ENCODE measurements around the gene RFC4.
A peak's percentile ranks its signal among the peaks of the same experiment; 100 is the strongest.
"Not testable (repeated sequence)": the region's sequence is repeated elsewhere in the genome, so short reads cannot be mapped to it uniquely, and the experiment has no call there.

The RFC4 gene

GRCh38 chr3:186825294-186825821, 19.1 kb upstream of the RFC4 start:
- H3K4me3 ChIP-seq (ENCODE audit: control insufficient read depth in 1 of 7, extremely low read depth in 1 of 7, insufficient read depth in 4 of 7, low read depth in 2 of 7, low read length in 6 of 7) = peak overlapping the region in 3 of 7 experiments; percentile 26 to 56 (median 48)
- 3% methylated on average over 21 of the region's 23 CpGs for whole genome bisulfite sequencing (ENCODE audit: insufficient coverage)
- H3K9me3 ChIP-seq (ENCODE audit: control extremely low read depth in 1 of 5, control insufficient read depth in 4 of 5, insufficient read depth in 2 of 5, low read depth in 1 of 5, low read length in 4 of 5) = no peaks in the 10 kb centered on the region
- POLR2A ChIA-PET = interaction anchor here (0.6 kb wide), 1 partner anchor 41 kb away, joined by 6 read pairs; no protein-coding TSS in a partner anchor
- no peak overlapping the region for H3K27ac ChIP-seq (ENCODE audit: insufficient read depth in 1 of 2, low read depth in 1 of 2, low read length in 2 of 2, poor library complexity in 1 of 2, severe bottlenecking in 2 of 2)
- H3K27me3 ChIP-seq (replicated peaks in 2 of 5; ENCODE audit: control insufficient read depth in 4 of 5, insufficient read depth in 5 of 5, low read length in 4 of 5) = peaks cover 14 to 59% (median 37%) of the 10 kb centered on the region in 5 experiments
- H3K36me3 ChIP-seq (ENCODE audit: control insufficient read depth in 4 of 4, insufficient read depth in 4 of 4, low read length in 3 of 4) = no peaks in the 10 kb centered on the region
- CTCF ChIA-PET = interaction anchor here (1.2 to 1.7 kb wide), 3 partner anchors 11 to 210 kb away, joined by 3 to 12 read pairs (median 4); partner anchors contain the start of gene RFC4
- H3K4me1 ChIP-seq (ENCODE audit: control extremely low read depth in 1 of 4, control insufficient read depth in 4 of 4, insufficient read depth in 4 of 4, low read length in 3 of 4) = peaks cover 0 to 30% (median 28%) of the 10 kb centered on the region in 4 experiments
- DNase-seq = peak; percentile 35 to 68 (median 61)

DNA sequence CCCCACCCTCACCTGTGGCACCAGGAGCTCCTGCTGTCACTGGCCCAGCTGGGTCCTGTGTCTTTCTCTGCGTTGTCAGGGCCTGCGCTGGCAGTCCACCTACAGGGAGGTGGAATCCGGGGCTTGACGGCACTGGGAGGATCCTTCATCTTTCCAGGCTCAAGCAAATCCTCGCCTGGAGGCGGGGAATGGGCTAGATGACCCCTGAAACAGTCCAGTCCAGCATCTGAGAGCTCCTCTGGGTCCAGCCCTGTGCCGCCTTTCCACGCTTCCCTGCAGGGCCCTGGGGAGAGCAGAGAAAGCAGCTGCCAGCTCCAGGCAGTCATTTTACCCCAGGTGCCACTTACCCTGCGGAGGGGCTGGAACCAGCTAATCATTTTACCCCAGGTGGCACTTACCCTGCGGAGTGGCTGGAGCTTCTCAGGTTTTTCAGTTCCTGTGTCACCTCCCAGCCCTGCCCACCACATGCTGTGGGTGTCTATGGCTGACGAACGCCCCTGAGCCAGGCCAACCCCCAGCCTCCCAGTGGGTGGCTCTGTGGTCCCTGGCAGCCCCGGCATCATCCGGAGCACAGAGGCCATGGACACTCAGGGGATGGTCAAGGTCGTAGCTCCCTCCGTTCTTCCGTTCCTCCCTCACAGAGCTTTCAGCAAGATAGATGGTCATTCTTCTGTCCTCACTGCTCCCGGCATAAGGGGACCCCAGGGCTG, 18.3 kb upstream of the RFC4 start:
- Histone ChIP-seq H3K4me3 (ENCODE audit: control insufficient read depth in 1 of 7, extremely low read depth in 1 of 7, insufficient read depth in 4 of 7, low read depth in 2 of 7, low read length in 6 of 7) (no peak overlapping the region), H3K4me1 (ENCODE audit: control extremely low read depth in 1 of 4, control insufficient read depth in 4 of 4, insufficient read depth in 4 of 4, low read length in 3 of 4) (peaks cover 0 to 30% (median 28%) of the 10 kb centered on the region in 4 experiments), H3K27ac (ENCODE audit: insufficient read depth in 1 of 2, low read depth in 1 of 2, low read length in 2 of 2, poor library complexity in 1 of 2, severe bottlenecking in 2 of 2) (no peak overlapping the region), H3K9me3 (ENCODE audit: control extremely low read depth in 1 of 5, control insufficient read depth in 4 of 5, insufficient read depth in 2 of 5, low read depth in 1 of 5, low read length in 4 of 5) (no peaks in the 10 kb centered on the region), H3K36me3 (ENCODE audit: control insufficient read depth in 4 of 4, insufficient read depth in 4 of 4, low read length in 3 of 4) (no peaks in the 10 kb centered on the region), H3K27me3 (replicated peaks in 2 of 5; ENCODE audit: control insufficient read depth in 4 of 5, insufficient read depth in 5 of 5, low read length in 4 of 5) (peaks cover 7 to 51% (median 30%) of the 10 kb centered on the region in 5 experiments)
- no peak for DNase-seq
- WGBS (ENCODE audit: insufficient coverage) = 68% methylated on average over 16 of the region's 18 CpGs
- ChIA-PET POLR2A (interaction anchor here (1.0 kb wide), 1 partner anchor 41 kb away, joined by 4 read pairs; the partner anchor contains the start of gene EIF4A2), CTCF (interaction anchor here (0.8 to 1.7 kb wide), 6 partner anchors 10 to 235 kb away, joined by 3 to 12 read pairs (median 4); partner anchors contain the start of gene RFC4)

DNA sequence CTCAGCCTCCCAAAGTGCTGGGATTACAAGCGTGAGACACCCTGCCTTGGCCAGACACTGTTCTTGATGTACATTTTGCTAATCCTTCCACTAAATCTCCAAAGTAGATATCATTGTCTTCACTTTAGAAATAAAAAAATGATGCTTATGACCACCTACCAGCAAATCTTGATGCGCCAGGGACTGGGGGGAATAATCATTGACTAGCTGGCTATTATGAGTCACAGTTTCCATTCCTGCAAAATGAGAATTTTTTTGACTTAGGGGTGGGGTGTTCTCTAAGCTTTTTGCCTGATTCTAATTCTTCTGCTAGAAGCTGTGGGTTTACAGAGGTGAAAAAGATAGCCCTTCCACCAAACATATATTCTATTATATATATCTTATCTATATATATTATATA, 17.1 kb upstream of the RFC4 start:
- POLR2A ChIA-PET = no interaction called here
- CTCF ChIA-PET = interaction anchor here (7.0 kb wide), 1 partner anchor 208 kb away, joined by 78 read pairs; the partner anchor contains the start of gene AHSG
- WGBS (ENCODE audit: insufficient coverage) = no CpG with 5 or more reads among the region's 2 CpGs

GRCh38 chr3:186822388-186822759, 16.1 kb upstream of the RFC4 start:
- H3K9me3 ChIP-seq (ENCODE audit: control extremely low read depth in 1 of 5, control insufficient read depth in 4 of 5, insufficient read depth in 2 of 5, low read depth in 1 of 5, low read length in 4 of 5); H3K36me3 ChIP-seq (ENCODE audit: control insufficient read depth in 4 of 4, insufficient read depth in 4 of 4, low read length in 3 of 4); H3K27ac ChIP-seq (ENCODE audit: insufficient read depth in 1 of 2, low read depth in 1 of 2, low read length in 2 of 2, poor library complexity in 1 of 2, severe bottlenecking in 2 of 2); DNase-seq; H3K4me3 ChIP-seq (ENCODE audit: control insufficient read depth in 1 of 7, extremely low read depth in 1 of 7, insufficient read depth in 4 of 7, low read depth in 2 of 7, low read length in 6 of 7); POLR2A ChIA-PET: not testable (repeated sequence)
- CTCF ChIA-PET = interaction anchor here (1.1 to 7.0 kb wide), 9 partner anchors 9 to 839 kb away, joined by 3 to 78 read pairs (median 4); partner anchors contain the start of gene AHSG
- Histone ChIP-seq H3K4me1 (ENCODE audit: control extremely low read depth in 1 of 4, control insufficient read depth in 4 of 4, insufficient read depth in 4 of 4, low read length in 3 of 4) (peaks cover 0 to 27% (median 23%) of the 10 kb centered on the region in 4 experiments), H3K27me3 (replicated peaks in 2 of 5; ENCODE audit: control insufficient read depth in 4 of 5, insufficient read depth in 5 of 5, low read length in 4 of 5) (peaks cover 4 to 33% (median 17%) of the 10 kb centered on the region in 5 experiments)
- no CpG with 5 or more reads among the region's 1 CpG for WGBS (ENCODE audit: insufficient coverage)

More for the DNA sequence above, 17.1 kb upstream of the RFC4 start:
- H3K27ac ChIP-seq (ENCODE audit: insufficient read depth in 1 of 2, low read depth in 1 of 2, low read length in 2 of 2, poor library complexity in 1 of 2, severe bottlenecking in 2 of 2) = no peak overlapping the region
- H3K27me3 ChIP-seq (replicated peaks in 2 of 5; ENCODE audit: control insufficient read depth in 4 of 5, insufficient read depth in 5 of 5, low read length in 4 of 5) = peaks cover 6 to 40% (median 19%) of the 10 kb centered on the region in 5 experiments
- H3K36me3 ChIP-seq (ENCODE audit: control insufficient read depth in 4 of 4, insufficient read depth in 4 of 4, low read length in 3 of 4) = no peaks in the 10 kb centered on the region
- H3K4me1 ChIP-seq (ENCODE audit: control extremely low read depth in 1 of 4, control insufficient read depth in 4 of 4, insufficient read depth in 4 of 4, low read length in 3 of 4) = peaks cover 0 to 30% (median 28%) of the 10 kb centered on the region in 4 experiments
- H3K4me3 ChIP-seq (ENCODE audit: control insufficient read depth in 1 of 7, extremely low read depth in 1 of 7, insufficient read depth in 4 of 7, low read depth in 2 of 7, low read length in 6 of 7) = no peak overlapping the region
- peak in 1 of 3 donors; percentile 22 for DNase-seq
- H3K9me3 ChIP-seq (ENCODE audit: control extremely low read depth in 1 of 5, control insufficient read depth in 4 of 5, insufficient read depth in 2 of 5, low read depth in 1 of 5, low read length in 4 of 5) = no peaks in the 10 kb centered on the region

GRCh38 chr3:186821429-186822387, 15.4 kb upstream of the RFC4 start:
- peak; percentile 64 to 79 (median 67) for DNase-seq
- POLR2A ChIA-PET = interaction anchor here (0.7 kb wide), 1 partner anchor 14 kb away, joined by 4 read pairs; no protein-coding TSS in a partner anchor
- WGBS (ENCODE audit: insufficient coverage) = 57% methylated on average over 9 of the region's 11 CpGs

GRCh38 chr3:186818956-186819355, 12.7 kb upstream of the RFC4 start:
- 100% methylated on average over 1 of the region's 1 CpG for WGBS (ENCODE audit: insufficient coverage)
- no peak for DNase-seq
- no peak overlapping the region for H3K4me3 ChIP-seq (ENCODE audit: control insufficient read depth in 1 of 7, extremely low read depth in 1 of 7, insufficient read depth in 4 of 7, low read depth in 2 of 7, low read length in 6 of 7)
- POLR2A ChIA-PET = interaction anchor here (1.5 kb wide), 1 partner anchor 35 kb away, joined by 6 read pairs; the partner anchor contains the start of gene EIF4A2
- H3K36me3 ChIP-seq (ENCODE audit: control insufficient read depth in 4 of 4, insufficient read depth in 4 of 4, low read length in 3 of 4) = no peaks in the 10 kb centered on the region
- peaks cover 0 to 13% (median 3%) of the 10 kb centered on the region in 4 experiments for H3K4me1 ChIP-seq (ENCODE audit: control extremely low read depth in 1 of 4, control insufficient read depth in 4 of 4, insufficient read depth in 4 of 4, low read length in 3 of 4)
- CTCF ChIA-PET = interaction anchor here (0.5 to 7.0 kb wide), 8 partner anchors 10 to 844 kb away, joined by 3 to 78 read pairs (median 4); partner anchors contain the start of gene AHSG
- no peak overlapping the region for H3K27ac ChIP-seq (ENCODE audit: insufficient read depth in 1 of 2, low read depth in 1 of 2, low read length in 2 of 2, poor library complexity in 1 of 2, severe bottlenecking in 2 of 2)
- H3K9me3 ChIP-seq (ENCODE audit: control extremely low read depth in 1 of 5, control insufficient read depth in 4 of 5, insufficient read depth in 2 of 5, low read depth in 1 of 5, low read length in 4 of 5) = no peaks in the 10 kb centered on the region
- peaks cover 0 to 5% (median 0%) of the 10 kb centered on the region in 5 experiments for H3K27me3 ChIP-seq (replicated peaks in 2 of 5; ENCODE audit: control insufficient read depth in 4 of 5, insufficient read depth in 5 of 5, low read length in 4 of 5)

More at GRCh38 chr3:186821429-186822387, 15.4 kb upstream of the RFC4 start:
- Histone ChIP-seq H3K4me1 (ENCODE audit: control extremely low read depth in 1 of 4, control insufficient read depth in 4 of 4, insufficient read depth in 4 of 4, low read length in 3 of 4) (peaks cover 0 to 22% (median 19%) of the 10 kb centered on the region in 4 experiments), H3K4me3 (ENCODE audit: control insufficient read depth in 1 of 7, extremely low read depth in 1 of 7, insufficient read depth in 4 of 7, low read depth in 2 of 7, low read length in 6 of 7) (no peak overlapping the region), H3K27ac (ENCODE audit: insufficient read depth in 1 of 2, low read depth in 1 of 2, low read length in 2 of 2, poor library complexity in 1 of 2, severe bottlenecking in 2 of 2) (no peak overlapping the region), H3K36me3 (ENCODE audit: control insufficient read depth in 4 of 4, insufficient read depth in 4 of 4, low read length in 3 of 4) (no peaks in the 10 kb centered on the region), H3K9me3 (ENCODE audit: control extremely low read depth in 1 of 5, control insufficient read depth in 4 of 5, insufficient read depth in 2 of 5, low read depth in 1 of 5, low read length in 4 of 5) (no peaks in the 10 kb centered on the region), H3K27me3 (replicated peaks in 2 of 5; ENCODE audit: control insufficient read depth in 4 of 5, insufficient read depth in 5 of 5, low read length in 4 of 5) (peaks cover 4 to 33% (median 17%) of the 10 kb centered on the region in 5 experiments)
- CTCF ChIA-PET = interaction anchor here (0.6 to 7.0 kb wide), 20 partner anchors 10 to 878 kb away, joined by 3 to 78 read pairs (median 3); partner anchors contain the start of gene AHSG
